HG03432 (cell line): ENCODE measurements around the gene TBCCD1.
"Not testable (repeated sequence)": the region's sequence is repeated elsewhere in the genome, so short reads cannot be mapped to it uniquely, and the experiment has no call there.

Experiments used
- ATAC-seq: cut with Tn5 transposase; IDR thresholded peaks from one replicate; pipeline ENCODE4 v1.9.1; 2021; ENCODE audit warnings: mild to moderate bottlenecking, moderate library complexity; ENCODE audit not compliant: unreplicated experiment

Gene TBCCD1

GRCh38 chr3:186596568-186597287 lies 29.6 kb upstream of the TBCCD1 start:
- no peak for ATAC-seq

- ATAC-seq, result no peak
These were observed 27.5 kb upstream of the TBCCD1 start for GRCh38 chr3:186594591-186595113.

GRCh38 chr3:186593862-186594261 lies 26.7 kb upstream of the TBCCD1 start:
- no peak for ATAC-seq

GRCh38 chr3:186592682-186593081 lies 25.5 kb upstream of the TBCCD1 start:
- ATAC-seq, result no peak

- ATAC-seq, result no peak
These were observed 23.6 kb upstream of the TBCCD1 start for GRCh38 chr3:186590580-186591295.

GRCh38 chr3:186589856-186590579 lies 22.9 kb upstream of the TBCCD1 start:
- ATAC-seq, result no peak

GRCh38 chr3:186589121-186589520 lies 22.0 kb upstream of the TBCCD1 start:
- no peak for ATAC-seq

- no peak for ATAC-seq
These were observed 21.5 kb upstream of the TBCCD1 start for GRCh38 chr3:186588632-186589031.

GRCh38 chr3:186587183-186587582 lies 20.0 kb upstream of the TBCCD1 start:
- no peak for ATAC-seq

GRCh38 chr3:186586245-186586644 lies 19.1 kb upstream of the TBCCD1 start:
- not testable (repeated sequence) for ATAC-seq

- ATAC-seq, result no peak
These were observed 16.7 kb upstream of the TBCCD1 start for GRCh38 chr3:186583831-186584230.

GRCh38 chr3:186582541-186582940 lies 15.4 kb upstream of the TBCCD1 start:
- no peak for ATAC-seq

- ATAC-seq, result no peak
These were observed 13.6 kb upstream of the TBCCD1 start for GRCh38 chr3:186580785-186581184.

- ATAC-seq, result no peak
These were observed 10.4 kb upstream of the TBCCD1 start for GRCh38 chr3:186577521-186577920.

GRCh38 chr3:186571644-186572013 lies 4.5 kb upstream of the TBCCD1 start:
- no peak for ATAC-seq

GRCh38 chr3:186570941-186571643 lies 4.0 kb upstream of the TBCCD1 start:
- ATAC-seq, result no peak

- peak; percentile 86 for ATAC-seq
These were observed 3.2 kb upstream of the TBCCD1 start, which contains the start of gene DNAJB11 for GRCh38 chr3:186570096-186570940. TSS of gene DNAJB11 (plus strand) at chr3:186570720. CDS start at chr3:186570898, 178 bp downstream.

GRCh38 chr3:186569779-186570095 lies 2.6 kb upstream of the TBCCD1 start:
- ATAC-seq, result no peak

GRCh38 chr3:186569361-186569760 lies 2.2 kb upstream of the TBCCD1 start:
- ATAC-seq, result not testable (repeated sequence)

- no peak for ATAC-seq
These were observed 417 bp downstream of the TBCCD1 start for GRCh38 chr3:186566772-186567071.
